Neutrophil (primary cell): ENCODE data around the gene ZSWIM6.

Experiments used
- H3K27ac ChIP-seq: fragments of 200-600 bp; sonication (generic); 2 replicates; pipeline ENCODE4 v1.5.1; 2016; ENCODE audit warnings: mild to moderate bottlenecking, moderate library complexity
- H3K27me3 ChIP-seq: fragments of 200-600 bp; sonication (generic); 2 replicates; pipeline ENCODE4 v1.6.0; 2016; ENCODE audit warnings: mild to moderate bottlenecking
- H3K36me3 ChIP-seq: fragments of 200-600 bp; sonication (generic); 2 replicates; pipeline ENCODE4 v1.5.1; 2017
- H3K4me1 ChIP-seq, 2 experiments: fragments of 200-600 bp in 1 of 2; sonication (generic) in 1 of 2; 1 replicate in 1 of 2; 2 replicates in 1 of 2; pipeline versions ENCODE4 v1.5.1 to v1.6.1; 2013 to 2016; ENCODE audit warnings: low read depth in 1 of 2, low read length in 1 of 2, mild to moderate bottlenecking in 1 of 2, moderate library complexity in 1 of 2; ENCODE audit not compliant: control insufficient read depth in 1 of 2, insufficient read depth in 1 of 2
- H3K4me3 ChIP-seq, 2 experiments: fragments of 200-600 bp in 1 of 2; sonication (generic) in 1 of 2; 1 replicate in 1 of 2; 2 replicates in 1 of 2; pipeline ENCODE4 v1.5.1; 2013 to 2016; ENCODE audit warnings: low read depth in 1 of 2, low read length in 1 of 2, mild to moderate bottlenecking in 1 of 2, moderate library complexity in 1 of 2
- H3K9me3 ChIP-seq: fragments of 200-600 bp; sonication (generic); 2 replicates; pipeline ENCODE4 v1.5.1; 2016
- CTCF ChIP-seq: fragments of 200-600 bp; sonication (generic); IDR thresholded peaks from 2 replicates; pipeline ENCODE4 v1.5.1; 2016; ENCODE audit warnings: antibody characterized with exemption

Gene ZSWIM6

GRCh38 chr5:61289241-61289640, 42.8 kb upstream of the ZSWIM6 start:
- Histone ChIP-seq H3K4me3 (no peak overlapping the region), H3K4me1 (no peaks in the 10 kb centered on the region), H3K27ac (no peak overlapping the region), H3K27me3 (no peaks in the 10 kb centered on the region), H3K36me3 (no peaks in the 10 kb centered on the region), H3K9me3 (no peaks in the 10 kb centered on the region)
- TF ChIP-seq CTCF, result no peak

GRCh38 chr5:61289669-61290306, 42.3 kb upstream of the ZSWIM6 start:
- Histone ChIP-seq H3K27me3 (no peaks in the 10 kb centered on the region), H3K4me3 (no peak overlapping the region), H3K27ac (no peak overlapping the region), H3K4me1 (no peaks in the 10 kb centered on the region), H3K36me3 (no peaks in the 10 kb centered on the region), H3K9me3 (no peaks in the 10 kb centered on the region)
- TF ChIP-seq CTCF, result no peak

GRCh38 chr5:61290791-61291210, 41.3 kb upstream of the ZSWIM6 start:
- H3K27me3 ChIP-seq, result no peaks in the 10 kb centered on the region
- TF ChIP-seq CTCF, result no peak
- no peaks in the 10 kb centered on the region for H3K9me3 ChIP-seq
- H3K36me3 ChIP-seq, result no peaks in the 10 kb centered on the region
- no peak overlapping the region for H3K27ac ChIP-seq
- H3K4me3 ChIP-seq, result no peak overlapping the region
- no peaks in the 10 kb centered on the region for H3K4me1 ChIP-seq

- no peak for TF ChIP-seq CTCF
- no peaks in the 10 kb centered on the region for H3K36me3 ChIP-seq
- no peaks in the 10 kb centered on the region for H3K27me3 ChIP-seq
- H3K9me3 ChIP-seq, result no peaks in the 10 kb centered on the region
- no peak overlapping the region for H3K27ac ChIP-seq
- H3K4me3 ChIP-seq, result no peak overlapping the region
- H3K4me1 ChIP-seq, result no peaks in the 10 kb centered on the region
Observed at GRCh38 chr5:61292062-61292657, 39.9 kb upstream of the ZSWIM6 start.

- Histone ChIP-seq H3K4me3 (no peak overlapping the region), H3K27me3 (no peaks in the 10 kb centered on the region), H3K4me1 (no peaks in the 10 kb centered on the region), H3K27ac (no peak overlapping the region), H3K36me3 (no peaks in the 10 kb centered on the region), H3K9me3 (no peaks in the 10 kb centered on the region)
- no peak for TF ChIP-seq CTCF
Observed at GRCh38 chr5:61293071-61293470, 39.0 kb upstream of the ZSWIM6 start.
